ES-I3 (cell line): Measurements from ENCODE around the gene PEX3.
"Not testable (repeated sequence)": the region's sequence is repeated elsewhere in the genome, so short reads cannot be mapped to it uniquely, and the experiment has no call there.

Source experiments
- H3K36me3 ChIP-seq: 2 replicates; pipeline ENCODE4 v1.6.1; 2013; ENCODE audit warnings: mild to moderate bottlenecking, low read length, control low read depth, moderate library complexity; ENCODE audit not compliant: insufficient read depth
- H3K4me1 ChIP-seq: 2 replicates; pipeline ENCODE4 v1.6.1; 2013; ENCODE audit warnings: mild to moderate bottlenecking, control low read depth, low read length; ENCODE audit not compliant: insufficient read depth
- H3K9ac ChIP-seq: 2 replicates; pipeline ENCODE4 v1.6.1; 2013; ENCODE audit warnings: low read depth, mild to moderate bottlenecking, low read length, moderate library complexity
- H3K9me3 ChIP-seq: 2 replicates; pipeline ENCODE4 v1.6.1; 2013; ENCODE audit warnings: mild to moderate bottlenecking, low read length, moderate library complexity; ENCODE audit not compliant: control insufficient read depth, insufficient read depth

The PEX3 gene

DNA sequence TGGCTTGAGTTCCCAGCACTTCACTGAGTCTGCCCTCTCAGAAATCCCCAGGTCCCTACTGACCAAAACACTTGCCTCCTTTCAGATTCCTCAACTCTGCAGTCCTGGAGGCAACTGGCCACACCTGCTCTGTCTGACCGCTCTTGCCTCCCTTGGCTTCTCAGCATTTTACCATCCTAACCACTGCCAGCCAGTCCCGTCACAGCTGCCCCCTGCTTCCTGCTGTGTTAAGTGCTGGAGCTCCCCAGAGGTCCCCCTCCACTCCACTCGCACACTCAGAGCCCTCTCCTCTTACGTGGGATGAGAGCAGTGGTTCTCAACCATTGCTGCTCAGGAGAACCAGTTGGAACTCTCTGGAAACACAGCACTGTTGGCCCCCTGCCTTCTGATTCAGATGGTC is 20.6 kb upstream of the PEX3 start:
- H3K4me1 ChIP-seq = no peaks in the 10 kb centered on the region
- H3K36me3 ChIP-seq = peaks cover 2% of the 10 kb centered on the region; the same call in 1 of the 2 replicates
- H3K9ac ChIP-seq = no peak overlapping the region
- no peaks in the 10 kb centered on the region for H3K9me3 ChIP-seq

DNA sequence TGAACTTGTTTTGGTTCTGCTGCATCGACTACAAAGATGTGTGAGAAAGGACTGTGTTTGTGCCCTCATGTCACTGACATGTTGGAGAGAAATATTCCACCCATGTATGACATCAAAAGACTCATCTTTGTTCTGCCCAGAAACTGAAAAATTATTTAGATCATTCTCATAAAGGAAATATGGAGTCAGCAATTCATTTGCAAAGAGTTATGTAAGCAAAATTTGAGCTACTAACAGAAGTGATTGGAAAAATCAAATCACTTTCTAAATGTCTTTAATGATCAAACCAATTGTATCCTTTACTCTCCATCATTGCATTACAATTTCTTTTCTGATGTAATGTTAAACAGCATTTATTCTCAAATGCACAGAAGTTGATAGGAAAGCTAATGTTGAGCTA is 19.4 kb upstream of the PEX3 start:
- H3K36me3 ChIP-seq = peaks cover 2% of the 10 kb centered on the region; the same call in 1 of the 2 replicates
- no peaks in the 10 kb centered on the region for H3K4me1 ChIP-seq
- no peaks in the 10 kb centered on the region for H3K9me3 ChIP-seq
- H3K9ac ChIP-seq = no peak overlapping the region

DNA sequence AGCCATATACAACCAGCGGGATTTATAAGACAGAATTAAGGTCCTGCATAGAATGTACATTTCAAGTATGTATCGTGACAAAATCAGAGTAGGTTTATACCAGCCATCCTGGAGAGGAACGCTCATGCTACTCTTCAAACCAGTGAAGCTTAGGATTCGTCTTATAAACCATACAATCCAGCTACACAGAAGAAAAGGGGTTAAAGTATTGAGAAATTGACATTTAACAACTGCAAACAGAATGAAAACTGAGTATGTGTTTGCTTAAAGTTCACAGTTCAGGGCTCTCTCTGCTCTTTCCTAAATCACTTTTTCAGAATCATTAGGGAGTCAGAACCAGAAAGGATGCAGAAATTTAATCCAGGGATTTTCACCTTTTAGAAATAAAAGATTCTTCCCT is 18.0 kb upstream of the PEX3 start:
- Histone ChIP-seq H3K36me3 (peaks cover 2% of the 10 kb centered on the region; the same call in 1 of the 2 replicates), H3K4me1 (no peaks in the 10 kb centered on the region), H3K9me3 (no peaks in the 10 kb centered on the region), H3K9ac (no peak overlapping the region)

DNA sequence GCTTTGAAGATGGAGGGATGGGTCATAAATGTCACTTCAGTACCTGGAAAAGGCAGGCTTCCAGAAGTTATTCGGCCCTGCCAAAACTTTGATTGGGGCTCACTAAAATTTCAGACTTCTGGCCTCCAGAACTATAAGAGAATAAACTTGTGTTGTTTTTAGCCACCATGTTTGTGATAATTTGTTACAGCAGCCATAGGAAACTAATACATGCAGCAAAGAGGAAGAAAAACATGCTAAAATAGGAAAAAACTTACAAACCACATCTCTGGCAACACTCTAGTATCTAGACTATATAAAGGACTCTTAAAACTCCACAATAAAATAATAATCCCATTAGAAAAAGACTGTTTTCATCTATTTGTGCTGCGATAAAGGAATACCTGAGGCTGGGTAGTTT is 9.6 kb upstream of the PEX3 start:
- no peaks in the 10 kb centered on the region for H3K9me3 ChIP-seq
- H3K36me3 ChIP-seq = peaks cover 9% of the 10 kb centered on the region; the same call in 1 of the 2 replicates
- H3K4me1 ChIP-seq = no peaks in the 10 kb centered on the region; the same call in 1 of the 2 replicates
- no peak overlapping the region for H3K9ac ChIP-seq

DNA sequence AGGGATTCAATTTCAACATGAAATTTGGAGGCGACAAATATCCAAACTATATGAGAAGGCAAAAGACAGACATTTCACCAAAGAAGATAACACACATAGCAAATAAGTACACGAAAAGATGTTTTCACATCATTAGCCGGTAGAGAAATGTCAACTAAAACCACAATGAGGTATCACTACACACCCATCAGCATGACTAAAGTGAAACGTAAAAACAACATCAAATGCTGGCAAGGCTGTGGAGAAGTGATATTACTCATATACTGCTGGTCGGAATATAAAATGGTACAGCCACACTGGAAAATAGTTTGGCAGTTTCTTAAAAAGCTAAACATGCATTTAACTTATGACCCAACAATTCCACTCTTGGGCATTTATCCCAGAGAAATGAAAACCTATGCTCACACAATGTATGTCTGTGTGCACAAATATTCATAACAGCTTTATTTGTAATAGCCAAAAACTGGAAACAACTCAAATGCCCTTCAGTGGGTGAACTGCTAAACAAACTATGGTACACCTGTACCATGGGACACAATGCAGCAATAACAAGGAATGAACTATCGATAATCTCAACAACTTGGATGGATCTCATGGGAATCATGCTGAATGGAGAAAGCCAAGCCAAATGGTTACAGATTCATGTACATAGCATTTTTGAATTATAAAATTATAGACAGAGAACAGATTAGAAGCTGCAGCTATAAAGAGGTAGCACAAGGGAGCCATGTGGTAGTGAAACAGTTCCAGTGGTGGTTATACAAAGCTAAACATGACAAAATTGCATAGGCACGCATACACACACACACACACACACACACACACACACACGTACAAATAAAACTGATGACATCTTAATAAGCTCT is 8.7 kb upstream of the PEX3 start:
- Histone ChIP-seq H3K4me1 (no peaks in the 10 kb centered on the region; the same call in 1 of the 2 replicates), H3K9ac (no peak overlapping the region), H3K36me3 (peaks cover 9% of the 10 kb centered on the region; the same call in 1 of the 2 replicates), H3K9me3 (no peaks in the 10 kb centered on the region)

DNA sequence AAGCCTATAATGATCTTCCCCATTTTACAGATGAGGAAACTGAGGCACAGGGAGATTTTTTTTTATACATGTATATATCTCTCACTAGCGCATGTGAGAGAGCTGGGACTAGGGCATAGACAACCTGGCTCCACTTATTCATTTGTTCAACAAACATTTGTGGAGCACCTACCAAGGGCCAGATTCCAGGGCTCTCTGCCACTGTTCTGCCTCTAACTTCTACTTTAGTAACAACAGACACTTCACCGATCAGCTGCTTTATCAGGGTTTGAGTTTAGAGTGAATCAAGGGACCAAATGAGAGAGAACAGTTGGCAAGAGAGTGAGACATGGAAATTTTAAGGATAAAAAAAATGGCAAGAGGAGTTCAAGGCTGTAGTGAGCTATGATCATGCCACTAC is 7.5 kb upstream of the PEX3 start:
- Histone ChIP-seq H3K4me1 (no peaks in the 10 kb centered on the region; the same call in 1 of the 2 replicates), H3K9me3 (no peaks in the 10 kb centered on the region), H3K36me3 (peaks cover 9% of the 10 kb centered on the region; the same call in 1 of the 2 replicates), H3K9ac (no peak overlapping the region)

DNA sequence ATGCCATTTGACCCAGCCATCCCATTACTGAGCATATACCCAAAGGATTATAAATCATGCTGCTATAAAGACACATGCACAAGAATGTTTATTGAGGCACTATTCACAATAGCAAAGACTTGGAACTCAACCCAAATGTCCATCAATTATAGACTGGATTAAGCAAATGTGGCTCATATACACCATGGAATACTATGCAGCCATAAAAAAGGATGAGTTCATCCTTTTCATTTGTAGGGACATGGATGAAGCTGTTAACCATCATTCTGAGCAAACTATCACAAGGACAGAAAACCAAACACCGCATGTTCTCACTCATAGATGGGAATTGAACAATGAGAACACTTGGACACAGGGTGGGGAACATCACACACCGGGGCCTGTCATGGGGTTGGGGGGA is 2.7 kb upstream of the PEX3 start:
- not testable (repeated sequence) for H3K9ac ChIP-seq, H3K36me3 ChIP-seq, H3K4me1 ChIP-seq, H3K9me3 ChIP-seq

DNA sequence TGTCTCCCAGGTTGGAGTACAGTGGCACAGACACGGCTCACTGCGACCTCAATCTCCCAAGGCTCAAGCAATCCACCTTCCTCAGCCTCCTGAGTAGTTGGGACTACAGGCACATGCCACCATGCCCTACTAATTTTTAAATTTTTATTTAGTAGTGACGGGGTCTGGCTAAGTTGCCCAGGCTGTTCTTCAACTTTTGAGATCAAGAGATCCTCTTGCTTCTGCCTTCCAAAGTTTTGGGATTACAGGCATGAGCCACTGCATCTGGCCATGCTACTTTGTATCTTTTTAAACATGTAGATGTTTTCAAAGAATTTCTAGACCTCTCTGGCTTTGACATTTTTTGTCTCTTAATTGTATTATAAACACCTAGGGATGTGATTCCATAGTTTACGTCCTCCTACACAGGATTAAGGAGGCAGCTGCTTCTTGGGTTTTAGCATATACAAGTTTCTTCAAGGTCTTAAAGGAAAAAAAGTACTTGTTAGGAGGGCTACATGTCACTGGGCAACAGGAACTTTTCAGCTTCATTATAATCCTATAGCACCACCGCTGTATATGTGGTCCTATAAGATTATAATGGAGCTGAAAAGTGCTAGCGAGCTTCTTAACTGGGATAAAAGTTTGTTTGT is 1.4 kb upstream of the PEX3 start:
- H3K9ac ChIP-seq = peak overlapping the region; percentile 86
- no peaks in the 10 kb centered on the region for H3K9me3 ChIP-seq
- H3K36me3 ChIP-seq = no peaks in the 10 kb centered on the region
- no peaks in the 10 kb centered on the region; the same call in 1 of the 2 replicates for H3K4me1 ChIP-seq

DNA sequence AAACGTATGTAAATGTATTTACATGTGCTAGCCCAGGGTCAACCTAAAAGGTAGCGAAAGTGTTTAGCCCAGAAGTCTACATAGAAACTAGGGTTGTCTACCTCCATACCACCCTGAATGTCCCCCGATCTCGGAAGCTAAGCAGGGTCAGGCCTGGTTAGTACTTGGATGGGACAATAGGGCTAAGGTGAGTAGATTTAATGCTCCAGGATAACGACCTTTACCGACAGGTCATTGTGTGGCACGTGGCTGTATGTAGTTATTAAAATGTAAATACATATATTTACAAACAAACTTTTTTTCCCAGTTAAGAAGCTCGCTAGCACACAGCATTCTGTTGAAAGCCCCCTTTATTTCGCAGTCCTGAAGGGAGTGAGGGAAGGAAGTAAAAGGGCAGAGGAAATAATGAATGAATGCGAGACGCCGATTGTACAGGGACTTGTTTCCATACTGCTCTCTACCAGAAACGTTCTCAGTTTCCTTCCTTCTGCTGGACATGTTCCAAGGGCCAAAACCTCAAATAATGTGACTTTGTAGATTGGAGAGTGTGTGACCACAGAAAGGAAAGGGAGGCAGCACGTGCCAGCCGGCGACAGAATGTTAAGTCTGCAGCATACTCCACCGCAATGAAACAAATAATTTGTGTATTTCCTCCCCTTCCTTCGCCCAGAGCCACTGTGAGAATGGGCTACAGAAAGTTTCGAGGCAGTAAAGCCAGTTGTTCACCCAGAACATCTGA is 722 bp upstream of the PEX3 start:
- peak overlapping the region; percentile 86 for H3K9ac ChIP-seq
- no peaks in the 10 kb centered on the region for H3K4me1 ChIP-seq
- H3K36me3 ChIP-seq = no peaks in the 10 kb centered on the region
- H3K9me3 ChIP-seq = no peaks in the 10 kb centered on the region

DNA sequence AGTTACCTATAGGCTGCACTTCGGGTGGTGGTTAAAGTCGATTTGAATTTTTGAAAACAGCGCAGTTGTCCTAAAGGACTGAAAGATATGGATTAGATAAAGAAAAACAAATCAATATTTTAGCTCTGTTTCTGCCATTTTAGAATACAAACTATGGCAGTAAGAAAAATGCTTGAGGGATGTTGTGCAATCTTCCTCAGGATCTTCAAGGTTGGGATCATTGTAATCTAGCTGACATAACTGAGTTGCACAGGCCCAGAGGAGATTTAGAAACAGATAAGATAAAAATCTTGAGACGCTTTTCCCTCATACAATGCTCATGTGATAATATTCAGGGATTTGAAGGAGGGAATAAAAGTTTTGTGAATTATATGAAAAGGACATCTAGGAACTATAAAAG is 926 bp downstream of the PEX3 start:
- no peaks in the 10 kb centered on the region for H3K36me3 ChIP-seq
- H3K4me1 ChIP-seq = no peaks in the 10 kb centered on the region
- no peaks in the 10 kb centered on the region for H3K9me3 ChIP-seq
- H3K9ac ChIP-seq = peak overlapping the region; percentile 86; the same call in 1 of the 2 replicates

DNA sequence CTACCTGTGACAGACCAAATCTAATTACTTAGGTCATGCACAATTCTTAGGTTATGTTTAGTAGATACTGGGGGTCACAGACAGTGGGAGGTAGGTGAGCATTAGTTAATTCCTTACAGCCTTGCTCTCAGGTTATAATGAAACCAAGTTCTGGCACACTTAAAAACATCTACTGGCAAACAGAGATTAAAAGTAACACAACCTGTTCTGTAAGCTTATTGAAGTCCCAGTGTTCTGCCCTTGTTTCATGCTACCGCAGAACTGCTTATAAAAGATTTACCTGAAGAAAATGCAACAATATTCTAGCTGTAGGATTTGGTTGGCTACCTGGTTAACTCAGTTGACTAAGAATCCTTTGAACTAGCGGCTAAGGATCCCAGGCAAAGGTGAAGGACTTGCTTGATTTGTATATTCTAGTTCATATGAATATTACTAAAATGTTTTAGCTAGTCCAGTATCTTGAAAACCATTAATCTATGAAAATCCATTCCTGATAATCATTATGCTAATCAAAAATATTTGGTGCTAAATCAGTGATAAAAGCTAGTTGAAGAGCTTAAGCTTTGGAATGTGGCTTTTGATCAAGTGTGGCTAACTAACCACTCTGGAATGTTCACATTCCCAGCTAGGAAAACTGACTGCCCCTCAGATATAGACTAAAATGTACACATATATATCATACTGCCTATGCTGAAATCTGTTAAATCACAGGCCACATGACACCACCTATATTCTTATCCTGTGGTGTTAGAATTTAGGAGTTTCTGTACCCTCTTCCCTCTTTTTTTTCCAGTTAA is 7.2 kb downstream of the PEX3 start:
- Histone ChIP-seq H3K9ac (no peak overlapping the region), H3K4me1 (peaks cover 3% of the 10 kb centered on the region; the same call in 1 of the 2 replicates), H3K36me3 (no peaks in the 10 kb centered on the region), H3K9me3 (no peaks in the 10 kb centered on the region)

DNA sequence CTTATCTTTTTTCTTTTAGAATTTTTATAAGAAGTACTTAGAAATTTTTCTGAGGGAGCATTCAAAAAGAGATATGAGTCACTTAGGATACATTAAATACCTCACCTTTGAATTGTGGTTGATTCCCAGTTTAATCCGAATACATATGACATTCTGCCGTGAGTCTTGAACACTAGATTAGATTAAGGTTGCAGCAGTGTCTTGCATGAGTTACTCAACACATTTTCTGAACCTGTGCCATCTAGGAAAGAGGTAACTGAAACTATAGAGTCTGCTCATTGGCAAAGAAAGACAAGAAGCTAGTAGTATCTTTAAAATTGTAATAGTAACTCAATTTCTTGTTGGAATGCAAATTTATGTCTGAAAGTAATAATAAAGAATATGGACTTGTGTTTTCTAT is 14.9 kb downstream of the PEX3 start:
- Histone ChIP-seq H3K36me3 (no peaks in the 10 kb centered on the region), H3K9ac (no peak overlapping the region), H3K4me1 (no peaks in the 10 kb centered on the region), H3K9me3 (no peaks in the 10 kb centered on the region)

DNA sequence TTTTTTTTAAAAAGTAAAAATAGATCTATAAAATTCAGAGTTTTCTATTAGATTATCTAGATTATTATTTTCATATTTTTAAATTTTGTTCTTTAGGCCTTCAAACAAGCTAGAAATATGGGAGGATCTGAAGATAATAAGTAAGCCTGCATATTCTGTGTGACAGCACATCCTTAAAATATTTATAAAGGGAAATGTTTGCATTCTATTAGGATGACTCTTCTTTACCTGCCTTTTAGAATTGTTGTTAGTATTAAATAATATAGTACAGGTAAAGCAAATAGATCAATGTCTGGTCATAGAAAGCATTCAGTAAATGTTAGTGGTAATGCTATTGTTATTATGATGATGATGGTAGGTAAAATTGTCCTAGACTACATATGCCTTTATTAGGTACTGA is 17.4 kb downstream of the PEX3 start:
- H3K9me3 ChIP-seq = no peaks in the 10 kb centered on the region
- H3K36me3 ChIP-seq = no peaks in the 10 kb centered on the region
- no peak overlapping the region for H3K9ac ChIP-seq
- H3K4me1 ChIP-seq = no peaks in the 10 kb centered on the region

DNA sequence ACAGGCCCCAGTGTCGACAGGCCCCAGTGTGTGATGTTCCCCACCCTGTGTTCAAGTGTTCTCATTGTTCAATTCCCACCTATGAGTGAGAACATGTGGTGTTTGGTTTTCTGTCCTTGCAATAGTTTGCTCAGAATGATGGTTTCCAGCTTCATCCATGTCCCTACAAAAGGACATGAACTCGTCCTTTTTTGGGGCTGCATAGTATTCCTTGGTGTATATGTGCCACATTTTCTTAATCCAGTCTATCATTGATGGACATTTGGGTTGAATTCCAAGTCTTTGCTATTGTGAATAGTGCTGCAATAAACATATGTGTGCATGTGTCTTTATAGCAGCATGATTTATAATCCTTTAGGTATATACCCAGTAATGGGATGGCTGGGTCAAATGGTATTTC is 18.2 kb downstream of the PEX3 start:
- H3K4me1 ChIP-seq, H3K9me3 ChIP-seq, H3K36me3 ChIP-seq, H3K9ac ChIP-seq: not testable (repeated sequence)
